Neutrophil (primary cell): ENCODE data around the gene PGM1.

Source experiments
- H3K27ac ChIP-seq: fragments of 200-600 bp; sonication (generic); 2 replicates; pipeline ENCODE4 v1.5.1; 2016; ENCODE audit warnings: mild to moderate bottlenecking, moderate library complexity
- H3K27me3 ChIP-seq: fragments of 200-600 bp; sonication (generic); 2 replicates; pipeline ENCODE4 v1.6.0; 2016; ENCODE audit warnings: mild to moderate bottlenecking
- H3K36me3 ChIP-seq: fragments of 200-600 bp; sonication (generic); 2 replicates; pipeline ENCODE4 v1.5.1; 2017
- H3K4me1 ChIP-seq, 2 experiments: fragments of 200-600 bp in 1 of 2; sonication (generic) in 1 of 2; 1 replicate in 1 of 2; 2 replicates in 1 of 2; pipeline versions ENCODE4 v1.5.1 to v1.6.1; 2013 to 2016; ENCODE audit warnings: low read depth in 1 of 2, low read length in 1 of 2, mild to moderate bottlenecking in 1 of 2, moderate library complexity in 1 of 2; ENCODE audit not compliant: control insufficient read depth in 1 of 2, insufficient read depth in 1 of 2
- H3K4me3 ChIP-seq, 2 experiments: fragments of 200-600 bp in 1 of 2; sonication (generic) in 1 of 2; 1 replicate in 1 of 2; 2 replicates in 1 of 2; pipeline ENCODE4 v1.5.1; 2013 to 2016; ENCODE audit warnings: low read depth in 1 of 2, low read length in 1 of 2, mild to moderate bottlenecking in 1 of 2, moderate library complexity in 1 of 2
- H3K9me3 ChIP-seq: fragments of 200-600 bp; sonication (generic); 2 replicates; pipeline ENCODE4 v1.5.1; 2016
- TF ChIP-seq, protein P1 (sequence below): fragments of 200-600 bp; sonication (generic); IDR thresholded peaks from 2 replicates; pipeline ENCODE4 v1.5.1; 2016; ENCODE audit warnings: antibody characterized with exemption

The PGM1 gene

DNA sequence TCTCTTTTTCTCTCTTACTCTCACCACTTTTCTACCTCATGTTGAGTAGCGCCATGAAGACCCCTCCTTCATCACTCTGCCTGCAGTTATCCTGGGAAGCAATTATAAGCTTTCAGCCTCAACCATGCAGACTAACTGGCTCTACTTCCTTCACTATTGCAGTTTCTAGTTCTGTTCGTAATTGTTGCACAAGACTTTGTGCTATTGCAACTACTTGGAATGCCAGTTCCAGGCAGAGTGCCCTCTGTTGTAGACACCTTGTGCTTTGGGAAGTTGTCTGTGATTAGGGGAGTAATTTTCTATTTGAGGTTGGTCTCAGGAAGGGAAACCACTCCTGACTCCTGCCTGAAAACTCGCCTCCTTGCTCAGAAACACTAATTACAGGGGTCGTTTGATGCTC lies 19.4 kb downstream of the PGM1 start:
- Histone ChIP-seq H3K27me3 (no peaks in the 10 kb centered on the region), H3K27ac (peak overlapping the region; percentile 44), H3K36me3 (no peaks in the 10 kb centered on the region), H3K4me1 (peaks cover 24 to 27% of the 10 kb centered on the region in 2 experiments), H3K9me3 (no peaks in the 10 kb centered on the region), H3K4me3 (no peak overlapping the region)
- TF ChIP-seq, protein P1, sequence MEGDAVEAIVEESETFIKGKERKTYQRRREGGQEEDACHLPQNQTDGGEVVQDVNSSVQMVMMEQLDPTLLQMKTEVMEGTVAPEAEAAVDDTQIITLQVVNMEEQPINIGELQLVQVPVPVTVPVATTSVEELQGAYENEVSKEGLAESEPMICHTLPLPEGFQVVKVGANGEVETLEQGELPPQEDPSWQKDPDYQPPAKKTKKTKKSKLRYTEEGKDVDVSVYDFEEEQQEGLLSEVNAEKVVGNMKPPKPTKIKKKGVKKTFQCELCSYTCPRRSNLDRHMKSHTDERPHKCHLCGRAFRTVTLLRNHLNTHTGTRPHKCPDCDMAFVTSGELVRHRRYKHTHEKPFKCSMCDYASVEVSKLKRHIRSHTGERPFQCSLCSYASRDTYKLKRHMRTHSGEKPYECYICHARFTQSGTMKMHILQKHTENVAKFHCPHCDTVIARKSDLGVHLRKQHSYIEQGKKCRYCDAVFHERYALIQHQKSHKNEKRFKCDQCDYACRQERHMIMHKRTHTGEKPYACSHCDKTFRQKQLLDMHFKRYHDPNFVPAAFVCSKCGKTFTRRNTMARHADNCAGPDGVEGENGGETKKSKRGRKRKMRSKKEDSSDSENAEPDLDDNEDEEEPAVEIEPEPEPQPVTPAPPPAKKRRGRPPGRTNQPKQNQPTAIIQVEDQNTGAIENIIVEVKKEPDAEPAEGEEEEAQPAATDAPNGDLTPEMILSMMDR, result no peak

DNA sequence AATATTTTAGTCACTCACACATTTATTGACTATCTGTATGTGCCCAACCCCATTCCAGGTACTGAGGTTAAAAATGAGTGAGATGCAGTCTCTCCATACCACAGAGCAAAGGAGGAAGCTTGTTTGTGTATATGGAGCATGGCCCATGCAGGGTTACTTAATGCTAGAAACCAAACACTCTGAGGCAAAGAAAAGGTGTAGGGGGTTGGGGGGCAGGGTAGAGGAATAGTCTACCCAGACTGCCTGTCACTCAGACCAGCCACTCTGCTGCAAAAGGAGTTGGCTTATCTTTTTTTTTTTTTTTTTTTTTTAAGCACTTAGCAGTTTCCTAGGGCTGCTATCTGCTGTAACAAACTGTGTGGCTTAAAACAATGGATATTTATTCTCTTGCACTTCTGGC lies 19.8 kb downstream of the PGM1 start:
- Histone ChIP-seq H3K4me1 (peaks cover 26 to 27% of the 10 kb centered on the region in 2 experiments), H3K27me3 (no peaks in the 10 kb centered on the region), H3K4me3 (no peak overlapping the region), H3K36me3 (no peaks in the 10 kb centered on the region), H3K27ac (peak overlapping the region; percentile 44), H3K9me3 (no peaks in the 10 kb centered on the region)
- TF ChIP-seq, protein P1, result no peak

DNA sequence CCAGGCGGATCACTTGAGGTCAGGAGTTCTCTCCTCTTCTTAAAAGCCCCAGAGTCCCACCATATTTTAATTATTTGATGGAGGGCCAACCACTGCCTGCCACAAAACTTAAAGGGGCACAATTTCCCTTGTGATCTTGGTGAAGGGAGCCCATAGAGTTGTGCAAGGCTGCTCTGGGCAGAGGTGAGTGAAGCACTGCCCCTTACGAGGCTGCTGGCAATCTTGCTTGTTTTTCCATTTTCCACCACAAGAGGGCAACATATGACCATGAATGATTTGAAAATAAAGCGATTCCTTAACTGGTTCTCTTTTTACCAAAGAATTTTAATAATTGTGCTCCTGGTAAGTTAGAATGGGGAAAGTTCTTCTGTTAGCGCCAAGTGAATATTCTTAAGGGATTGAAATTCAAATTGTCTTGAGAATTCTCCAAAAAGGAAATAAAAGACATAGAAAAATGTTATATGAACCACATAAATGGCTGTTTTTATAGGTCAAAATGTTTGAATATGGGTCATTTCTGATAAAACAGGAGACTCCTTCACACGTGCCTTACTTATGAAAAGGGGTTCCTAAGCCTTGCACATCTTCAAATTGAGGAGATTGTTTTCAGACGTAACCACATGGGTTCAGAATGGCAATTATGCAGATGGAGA lies 22.7 kb downstream of the PGM1 start:
- no peaks in the 10 kb centered on the region for H3K9me3 ChIP-seq
- TF ChIP-seq, protein P1, result peak; percentile 92
- no peaks in the 10 kb centered on the region for H3K36me3 ChIP-seq
- no peak overlapping the region for H3K4me3 ChIP-seq
- no peaks in the 10 kb centered on the region for H3K27me3 ChIP-seq
- H3K4me1 ChIP-seq, result peaks cover 26 to 27% of the 10 kb centered on the region in 2 experiments
- H3K27ac ChIP-seq, result no peak overlapping the region

DNA sequence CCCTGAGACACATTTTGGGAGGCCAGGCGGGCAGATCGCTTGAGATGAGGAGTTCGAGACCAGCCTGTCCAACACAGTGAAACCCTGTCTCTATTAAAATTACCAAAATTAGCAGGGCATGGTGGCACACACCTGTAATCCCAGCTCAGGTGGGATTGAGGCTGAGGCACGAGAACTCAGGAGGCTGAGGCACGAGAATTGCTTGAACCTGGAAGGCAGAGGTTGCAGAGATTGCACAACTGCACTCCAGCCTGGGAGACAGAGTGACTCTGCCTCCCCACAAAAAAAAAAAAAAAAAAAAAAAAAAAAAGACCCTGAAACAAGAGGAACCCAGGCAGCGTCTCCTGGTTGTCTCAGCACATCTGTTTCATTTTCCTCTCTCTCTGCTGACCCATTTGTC lies 24.2 kb downstream of the PGM1 start:
- TF ChIP-seq, protein P1, result no peak

DNA sequence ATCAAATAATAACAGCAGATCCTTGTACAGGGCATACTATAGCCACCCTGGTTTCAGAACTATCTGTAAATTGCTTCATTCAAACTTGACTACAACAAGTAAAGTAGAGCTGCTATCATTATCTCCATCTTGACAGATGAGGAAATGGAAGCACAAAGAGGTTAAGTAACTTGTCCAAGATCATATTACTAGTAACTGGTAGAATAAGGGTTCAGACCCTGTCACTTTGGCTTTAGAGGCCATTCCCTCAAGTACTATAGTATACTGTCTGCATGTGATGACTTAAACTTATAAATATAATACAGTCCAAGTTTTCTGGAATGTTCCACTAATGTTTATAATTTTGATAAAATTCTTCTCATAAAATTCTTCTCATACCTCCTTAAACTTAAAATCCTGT lies 24.8 kb downstream of the PGM1 start:
- TF ChIP-seq, protein P1, result no peak
- H3K36me3 ChIP-seq, result no peaks in the 10 kb centered on the region
- H3K9me3 ChIP-seq, result no peaks in the 10 kb centered on the region
- H3K27me3 ChIP-seq, result no peaks in the 10 kb centered on the region
- no peak overlapping the region for H3K27ac ChIP-seq
- no peak overlapping the region for H3K4me3 ChIP-seq
- peaks cover 15 to 16% of the 10 kb centered on the region in 2 experiments for H3K4me1 ChIP-seq

More for the DNA sequence above, 24.2 kb downstream of the PGM1 start:
- Histone ChIP-seq H3K36me3 (no peaks in the 10 kb centered on the region), H3K27ac (peak overlapping the region; percentile 33), H3K27me3 (no peaks in the 10 kb centered on the region), H3K4me3 (no peak overlapping the region), H3K4me1 (peaks cover 21 to 22% of the 10 kb centered on the region in 2 experiments), H3K9me3 (no peaks in the 10 kb centered on the region)
